SK-N-SH treated with all-trans-retinoic acid at 6 μM for 48 hours (cell line): ENCODE measurements around the gene TRIM47.

Source experiments
- ESRRG ChIP-seq: fragments of 250-450 bp; sonication (Bioruptor Pico); IDR thresholded peaks from 2 replicates; pipeline ENCODE4 v1.6.1; 2021; ENCODE audit warnings: mild to moderate bottlenecking
- GLIS3 ChIP-seq: fragments of 250-450 bp; sonication (Bioruptor Pico); IDR thresholded peaks from 2 replicates; pipeline ENCODE4 v1.5.0; 2020; ENCODE audit warnings: mild to moderate bottlenecking, moderate library complexity
- RARB ChIP-seq: fragments of 250-450 bp; sonication (Bioruptor Pico); IDR thresholded peaks from 2 replicates; pipeline ENCODE4 v1.8.0; 2021; ENCODE audit warnings: mild to moderate bottlenecking, moderate library complexity
- SNAI2 ChIP-seq: fragments of 250-450 bp; sonication (Bioruptor Pico); IDR thresholded peaks from 2 replicates; pipeline ENCODE4 v1.5.0; 2020; ENCODE audit warnings: mild to moderate bottlenecking, moderate library complexity
- ZFP3 ChIP-seq: fragments of 250-450 bp; sonication (Bioruptor Pico); IDR thresholded peaks from 2 replicates; pipeline ENCODE4 v1.5.0; 2020; ENCODE audit warnings: mild to moderate bottlenecking, moderate library complexity
- ZNF70 ChIP-seq: fragments of 450-650 bp; formaldehyde crosslinking; IDR thresholded peaks from 2 replicates; pipeline ENCODE4 v1.5.0; 2020; ENCODE audit warnings: mild to moderate bottlenecking, moderate library complexity
- TF ChIP-seq, protein P1 (sequence below): fragments of 250-450 bp; sonication (Bioruptor Pico); IDR thresholded peaks from 2 replicates; pipeline ENCODE4 v1.8.0; 2020; ENCODE audit warnings: mild to moderate bottlenecking, moderate library complexity, borderline replicate concordance
- TF ChIP-seq, protein P2 (sequence below): fragments of 250-450 bp; sonication (Bioruptor Pico); IDR thresholded peaks from 2 replicates; pipeline ENCODE4 v1.5.1; 2020; ENCODE audit warnings: low read depth, mild to moderate bottlenecking, moderate library complexity

GRCh38 chr17:75828076-75828400 is 50.3 kb downstream of the TRIM47 start:
- TF ChIP-seq, protein P1, sequence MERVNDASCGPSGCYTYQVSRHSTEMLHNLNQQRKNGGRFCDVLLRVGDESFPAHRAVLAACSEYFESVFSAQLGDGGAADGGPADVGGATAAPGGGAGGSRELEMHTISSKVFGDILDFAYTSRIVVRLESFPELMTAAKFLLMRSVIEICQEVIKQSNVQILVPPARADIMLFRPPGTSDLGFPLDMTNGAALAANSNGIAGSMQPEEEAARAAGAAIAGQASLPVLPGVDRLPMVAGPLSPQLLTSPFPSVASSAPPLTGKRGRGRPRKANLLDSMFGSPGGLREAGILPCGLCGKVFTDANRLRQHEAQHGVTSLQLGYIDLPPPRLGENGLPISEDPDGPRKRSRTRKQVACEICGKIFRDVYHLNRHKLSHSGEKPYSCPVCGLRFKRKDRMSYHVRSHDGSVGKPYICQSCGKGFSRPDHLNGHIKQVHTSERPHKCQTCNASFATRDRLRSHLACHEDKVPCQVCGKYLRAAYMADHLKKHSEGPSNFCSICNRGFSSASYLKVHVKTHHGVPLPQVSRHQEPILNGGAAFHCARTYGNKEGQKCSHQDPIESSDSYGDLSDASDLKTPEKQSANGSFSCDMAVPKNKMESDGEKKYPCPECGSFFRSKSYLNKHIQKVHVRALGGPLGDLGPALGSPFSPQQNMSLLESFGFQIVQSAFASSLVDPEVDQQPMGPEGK (CRISPR knock-in tag), result no peak
- TF ChIP-seq, protein P2, sequence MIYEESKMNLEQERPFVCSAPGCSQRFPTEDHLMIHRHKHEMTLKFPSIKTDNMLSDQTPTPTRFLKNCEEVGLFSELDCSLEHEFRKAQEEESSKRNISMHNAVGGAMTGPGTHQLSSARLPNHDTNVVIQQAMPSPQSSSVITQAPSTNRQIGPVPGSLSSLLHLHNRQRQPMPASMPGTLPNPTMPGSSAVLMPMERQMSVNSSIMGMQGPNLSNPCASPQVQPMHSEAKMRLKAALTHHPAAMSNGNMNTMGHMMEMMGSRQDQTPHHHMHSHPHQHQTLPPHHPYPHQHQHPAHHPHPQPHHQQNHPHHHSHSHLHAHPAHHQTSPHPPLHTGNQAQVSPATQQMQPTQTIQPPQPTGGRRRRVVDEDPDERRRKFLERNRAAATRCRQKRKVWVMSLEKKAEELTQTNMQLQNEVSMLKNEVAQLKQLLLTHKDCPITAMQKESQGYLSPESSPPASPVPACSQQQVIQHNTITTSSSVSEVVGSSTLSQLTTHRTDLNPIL (CRISPR knock-in tag), result no peak
- TF ChIP-seq SNAI2, result no peak
- no peak for TF ChIP-seq ESRRG (CRISPR knock-in tag)
- no peak for TF ChIP-seq RARB (CRISPR knock-in tag)
- no peak for TF ChIP-seq ZFP3 (CRISPR knock-in tag)
- no peak for TF ChIP-seq ZNF70 (CRISPR knock-in tag)
- no peak for TF ChIP-seq GLIS3
